Measurements from ENCODE around the gene NDEL1. TPM values are rescaled to one million over a fixed set of nuclear protein-coding genes. Genes with fewer than 3 reads are reported as not detected.
A peak's percentile ranks its signal among the peaks of the same experiment; 100 is the strongest.

The NDEL1 gene
- total and polyA plus RNA-seq, 10 donors, result 11.6 to 141 (median 81.9) TPM

DNA sequence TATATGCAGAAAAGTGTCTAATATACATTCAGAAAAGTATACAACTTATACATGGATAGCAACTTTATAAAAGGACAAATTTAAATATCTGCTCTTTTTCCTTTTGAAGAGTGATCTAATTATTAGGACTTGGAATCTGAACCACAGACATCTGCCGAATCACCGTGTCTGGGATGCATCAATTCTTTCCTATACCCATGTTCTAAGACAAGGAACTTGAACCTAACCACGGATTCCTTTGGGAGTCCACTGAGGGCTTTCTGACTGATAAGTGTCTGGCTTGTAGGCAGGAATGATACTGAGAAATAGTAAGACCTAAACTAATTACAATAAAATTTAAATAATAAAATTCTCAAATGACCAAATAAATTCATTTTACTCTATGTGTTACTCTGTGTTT is 54.2 kb downstream of the NDEL1 start:
- TF ChIP-seq, protein P1, sequence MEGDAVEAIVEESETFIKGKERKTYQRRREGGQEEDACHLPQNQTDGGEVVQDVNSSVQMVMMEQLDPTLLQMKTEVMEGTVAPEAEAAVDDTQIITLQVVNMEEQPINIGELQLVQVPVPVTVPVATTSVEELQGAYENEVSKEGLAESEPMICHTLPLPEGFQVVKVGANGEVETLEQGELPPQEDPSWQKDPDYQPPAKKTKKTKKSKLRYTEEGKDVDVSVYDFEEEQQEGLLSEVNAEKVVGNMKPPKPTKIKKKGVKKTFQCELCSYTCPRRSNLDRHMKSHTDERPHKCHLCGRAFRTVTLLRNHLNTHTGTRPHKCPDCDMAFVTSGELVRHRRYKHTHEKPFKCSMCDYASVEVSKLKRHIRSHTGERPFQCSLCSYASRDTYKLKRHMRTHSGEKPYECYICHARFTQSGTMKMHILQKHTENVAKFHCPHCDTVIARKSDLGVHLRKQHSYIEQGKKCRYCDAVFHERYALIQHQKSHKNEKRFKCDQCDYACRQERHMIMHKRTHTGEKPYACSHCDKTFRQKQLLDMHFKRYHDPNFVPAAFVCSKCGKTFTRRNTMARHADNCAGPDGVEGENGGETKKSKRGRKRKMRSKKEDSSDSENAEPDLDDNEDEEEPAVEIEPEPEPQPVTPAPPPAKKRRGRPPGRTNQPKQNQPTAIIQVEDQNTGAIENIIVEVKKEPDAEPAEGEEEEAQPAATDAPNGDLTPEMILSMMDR (IDR thresholded peaks at IDR 0.05 in 8 of 11, conservative IDR thresholded peaks at IDR 0.05 in 3 of 11), result no peak
- TF ChIP-seq POLR2AphosphoS5 (IDR thresholded peaks at IDR 0.05), result no peak
- TF ChIP-seq POLR2A (IDR thresholded peaks at IDR 0.05), result no peak
- Histone ChIP-seq H3K9me3 (peaks cover 0 to 8% (median 2%) of the 10 kb centered on the region in 8 donors), H3K4me1 (no peaks in the 10 kb centered on the region), H3K36me3 (peaks cover 0 to 37% (median 4%) of the 10 kb centered on the region in 6 donors), H3K4me3 (no peak overlapping the region), H3K27me3 (replicated peaks in 1 of 7) (no peaks in the 10 kb centered on the region), H3K27ac (no peak overlapping the region)
- WGBS, 5 donors, result 82 to 93% (median 90%) methylated on average over 3 of the region's 3 CpGs
- DNase-seq, result no peak
- intact Hi-C loops (cut with DNase I; ENCODE audit: low total_unique reads), result no loop called here

DNA sequence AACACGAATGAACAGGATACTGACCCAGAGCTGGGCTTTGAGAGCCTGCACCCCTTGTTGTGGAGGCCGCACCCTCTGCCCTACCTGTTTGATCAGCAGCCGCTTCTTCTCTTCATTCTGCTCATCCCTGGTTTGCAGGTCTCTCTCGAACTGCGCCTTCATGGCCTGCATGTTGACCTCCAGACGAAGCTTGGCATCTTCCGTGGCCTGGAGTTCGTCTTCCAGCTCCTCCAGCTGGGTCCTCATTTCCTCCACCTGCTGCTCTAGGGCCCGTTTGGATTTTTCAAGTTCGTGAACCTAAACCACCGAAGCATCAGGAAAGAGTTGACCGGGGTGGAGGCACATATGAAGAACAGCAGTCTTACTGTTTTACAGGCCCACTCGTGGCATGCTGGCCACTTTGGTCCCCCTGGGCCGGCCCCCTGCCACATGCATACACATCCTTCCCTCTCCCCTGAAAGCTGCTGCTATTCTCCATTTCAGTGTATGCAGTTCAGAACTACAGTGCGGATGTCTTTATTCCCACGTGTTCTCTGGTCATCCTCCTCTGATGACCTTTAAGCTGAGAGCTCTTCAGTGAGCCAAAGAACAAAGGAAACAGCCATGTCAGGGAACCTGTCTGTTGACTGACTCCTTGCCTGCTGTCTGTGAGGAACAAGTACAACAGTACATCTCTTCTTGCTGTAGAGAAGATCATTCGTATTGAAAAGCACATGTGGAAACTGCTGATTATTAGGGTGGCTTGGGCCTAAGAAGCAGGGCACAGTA is 54.8 kb downstream of the NDEL1 start:
- peaks cover 0 to 3% (median 0%) of the 10 kb centered on the region in 8 donors for H3K9me3 ChIP-seq
- TF ChIP-seq, protein P1 (IDR thresholded peaks at IDR 0.05 in 8 of 11, conservative IDR thresholded peaks at IDR 0.05 in 3 of 11), result no peak
- TF ChIP-seq POLR2A (IDR thresholded peaks at IDR 0.05), result no peak
- TF ChIP-seq POLR2AphosphoS5 (IDR thresholded peaks at IDR 0.05), result no peak
- H3K27ac ChIP-seq, result no peak overlapping the region
- no peaks in the 10 kb centered on the region for H3K27me3 ChIP-seq (replicated peaks in 1 of 7)
- intact Hi-C loops (cut with DNase I; ENCODE audit: low total_unique reads), result no loop called here
- DNase-seq, result no peak
- no peak overlapping the region for H3K4me3 ChIP-seq
- no peaks in the 10 kb centered on the region for H3K4me1 ChIP-seq
- H3K36me3 ChIP-seq, result peaks cover 0 to 36% (median 4%) of the 10 kb centered on the region in 6 donors
- WGBS, 5 donors, result 89 to 93% (median 92%) methylated on average over 17 of the region's 17 CpGs

DNA sequence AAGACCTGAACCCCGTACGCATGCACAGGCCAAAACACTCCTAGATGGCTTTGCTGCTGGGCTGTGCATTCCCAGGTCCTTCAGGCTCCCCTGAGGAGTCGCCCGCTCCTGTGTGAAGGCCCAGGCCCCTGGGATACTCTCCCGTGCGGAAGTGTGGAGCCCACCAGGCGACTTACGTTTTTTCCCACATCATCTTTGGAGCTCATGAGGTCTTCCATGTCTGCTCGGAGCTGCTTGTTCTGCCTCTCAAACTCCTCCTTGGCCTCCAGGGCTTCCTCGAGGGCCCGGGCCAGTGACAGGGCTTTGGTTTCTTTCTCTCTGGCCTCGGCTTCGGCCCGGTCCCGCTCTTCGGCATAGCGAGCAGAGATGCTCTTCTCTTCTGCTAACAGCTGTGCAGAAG is 56.4 kb downstream of the NDEL1 start:
- H3K9me3 ChIP-seq, result peaks cover 0 to 3% (median 0%) of the 10 kb centered on the region in 8 donors
- H3K36me3 ChIP-seq, result peaks cover 0 to 32% (median 2%) of the 10 kb centered on the region in 6 donors
- no peak for DNase-seq
- WGBS, 5 donors, result 92 to 98% (median 97%) methylated on average over 17 of the region's 17 CpGs
- intact Hi-C loops (cut with DNase I; ENCODE audit: low total_unique reads), result no loop called here
- TF ChIP-seq, protein P1 (IDR thresholded peaks at IDR 0.05 in 8 of 11, conservative IDR thresholded peaks at IDR 0.05 in 3 of 11), result no peak
- peak in 1 of 3 donors; percentile 29 for TF ChIP-seq POLR2AphosphoS5 (IDR thresholded peaks at IDR 0.05)
- no peak for TF ChIP-seq POLR2A (IDR thresholded peaks at IDR 0.05)
- no peaks in the 10 kb centered on the region for H3K4me1 ChIP-seq
- no peaks in the 10 kb centered on the region for H3K27me3 ChIP-seq (replicated peaks in 1 of 7)
- no peak overlapping the region for H3K27ac ChIP-seq
- H3K4me3 ChIP-seq, result no peak overlapping the region

DNA sequence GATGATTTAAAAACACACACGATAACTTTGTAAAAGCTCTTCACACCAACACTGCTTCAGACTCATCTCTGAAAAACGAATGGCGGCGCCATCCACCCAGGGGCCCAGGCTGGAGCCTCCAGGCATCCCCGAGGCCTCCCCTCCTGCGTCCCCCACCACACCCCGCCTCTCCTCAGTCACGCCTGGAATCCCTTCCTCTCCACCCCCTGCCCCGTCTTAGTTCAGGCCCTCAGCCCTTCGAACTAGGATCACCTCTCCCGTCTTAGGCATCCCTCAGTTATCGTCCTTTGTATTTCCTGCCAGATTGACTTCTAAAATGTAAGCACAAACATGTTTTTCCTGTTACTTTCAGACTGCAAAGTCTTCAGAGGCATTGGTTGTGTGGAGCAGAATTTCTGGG is 58.3 kb downstream of the NDEL1 start:
- Histone ChIP-seq H3K4me1 (no peaks in the 10 kb centered on the region), H3K27ac (no peak overlapping the region), H3K9me3 (peaks cover 0 to 3% (median 0%) of the 10 kb centered on the region in 8 donors), H3K36me3 (peaks cover 0 to 14% (median 0%) of the 10 kb centered on the region in 6 donors), H3K4me3 (no peak overlapping the region), H3K27me3 (replicated peaks in 1 of 7) (no peaks in the 10 kb centered on the region)
- DNase-seq, result no peak
- intact Hi-C loops (cut with DNase I; ENCODE audit: low total_unique reads), result no loop called here
- 79 to 95% (median 84%) methylated on average over 12 of the region's 12 CpGs for WGBS, 5 donors
- TF ChIP-seq, protein P1 (IDR thresholded peaks at IDR 0.05 in 8 of 11, conservative IDR thresholded peaks at IDR 0.05 in 3 of 11), result no peak
- no peak for TF ChIP-seq POLR2A (IDR thresholded peaks at IDR 0.05)
- no peak for TF ChIP-seq POLR2AphosphoS5 (IDR thresholded peaks at IDR 0.05)

Measured in spleen (tissue), 11 donors.